22Rv1 (cell line): ENCODE data around the gene USP40.

Experiments
- CTCF ChIP-seq: fragments of 450-650 bp; IDR thresholded peaks from 2 replicates; pipeline ENCODE4 v1.5.1; 2017; ENCODE audit warnings: mild to moderate bottlenecking
- ZFX ChIP-seq: fragments of 450-650 bp; IDR thresholded peaks from 2 replicates; pipeline ENCODE4 v1.6.1; 2017; ENCODE audit warnings: antibody characterized with exemption, borderline replicate concordance

- TF ChIP-seq CTCF (no peak), ZFX (no peak)
Observed at GRCh38 chr2:233442028-233442310, 124.6 kb downstream of the USP40 start.
